ENCODE data around the gene SHC4.
"Not testable (repeated sequence)": the region's sequence is repeated elsewhere in the genome, so short reads cannot be mapped to it uniquely, and the experiment has no call there.

The SHC4 gene

DNA sequence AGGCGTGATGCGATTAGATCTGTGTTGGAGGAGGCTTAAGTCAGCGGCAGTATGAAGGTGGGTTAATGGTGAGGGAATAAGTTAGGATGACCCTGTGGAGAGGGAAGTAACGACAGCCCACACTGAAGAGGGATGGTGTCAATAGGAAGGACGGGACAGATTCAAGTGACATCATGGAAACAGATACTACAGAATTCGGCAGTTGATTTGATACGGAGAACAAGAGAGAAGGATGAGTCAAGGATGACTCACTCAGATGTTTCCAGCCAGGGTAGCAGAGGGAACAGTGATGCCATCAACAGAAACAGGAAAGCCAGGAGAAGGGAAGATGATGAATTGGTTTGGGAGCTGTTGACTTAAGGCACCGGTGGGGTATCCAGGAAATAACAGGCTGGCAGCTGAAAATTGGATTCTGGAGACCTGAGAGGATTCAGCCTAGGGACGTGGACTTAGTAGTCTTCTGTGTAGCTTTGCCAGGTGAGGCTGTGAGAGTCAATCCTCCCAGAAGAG is 38.0 kb downstream of the SHC4 start:
- intact Hi-C loops (cut with micrococcal nuclease) = no loop called here
- no peak overlapping the region for H3K4me3 Mint-ChIP-seq

DNA sequence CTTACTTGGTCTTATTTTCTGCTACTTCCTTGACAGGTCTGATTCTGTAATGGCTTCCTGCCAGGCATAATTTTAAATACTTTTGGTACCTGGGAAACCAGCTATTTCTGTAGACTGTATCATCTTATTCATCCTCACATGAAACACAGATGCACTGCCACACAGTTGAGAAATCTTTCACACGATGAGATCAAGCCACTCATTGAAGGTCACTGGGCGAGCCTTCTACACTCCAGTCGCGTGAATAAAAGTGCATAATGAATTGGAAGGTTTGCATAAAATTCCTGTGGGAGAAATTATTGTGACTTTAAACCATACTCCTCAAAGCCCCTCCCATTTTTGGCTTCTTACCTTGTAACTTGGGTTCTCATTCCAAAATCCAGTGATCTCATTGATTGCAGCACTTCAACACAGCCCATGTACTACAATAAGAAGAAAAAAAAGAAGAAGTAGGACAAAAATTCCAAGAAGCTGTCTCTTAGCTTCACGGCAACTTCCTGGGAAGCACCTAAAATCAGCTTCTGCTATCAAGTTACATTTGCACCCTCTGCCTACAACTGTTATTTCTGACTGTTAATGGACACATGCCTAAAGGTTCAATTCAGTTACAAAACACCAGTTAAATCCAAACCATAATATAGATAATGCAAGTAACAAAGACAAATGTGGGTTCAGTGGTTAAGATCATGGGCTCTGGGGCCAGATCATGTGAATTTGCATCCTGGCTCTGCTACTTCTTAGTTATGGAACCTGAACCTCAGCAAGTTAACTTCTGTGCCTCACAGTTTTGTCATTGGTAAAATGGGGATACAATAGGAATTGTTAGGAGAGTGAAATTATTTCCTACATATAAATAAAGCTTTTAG is 39.0 kb downstream of the SHC4 start:
- H3K27me3 Mint-ChIP-seq = no peaks in the 10 kb centered on the region
- no peak overlapping the region for H3K4me3 Mint-ChIP-seq
- intact Hi-C loops (cut with micrococcal nuclease) = no loop called here
- H3K4me1 Mint-ChIP-seq (ENCODE audit: low read depth) = no peaks in the 10 kb centered on the region
- H3K27ac Mint-ChIP-seq = no peak overlapping the region
- no peaks in the 10 kb centered on the region for H3K9me3 Mint-ChIP-seq
- no peaks in the 10 kb centered on the region for H3K36me3 Mint-ChIP-seq (ENCODE audit: low read depth)

More for the DNA sequence above, 38.0 kb downstream of the SHC4 start:
- Mint-ChIP-seq H3K27me3 (no peaks in the 10 kb centered on the region), H3K9me3 (no peaks in the 10 kb centered on the region), H3K27ac (no peak overlapping the region), H3K36me3 (ENCODE audit: low read depth) (no peaks in the 10 kb centered on the region), H3K4me1 (ENCODE audit: low read depth) (no peaks in the 10 kb centered on the region)

DNA sequence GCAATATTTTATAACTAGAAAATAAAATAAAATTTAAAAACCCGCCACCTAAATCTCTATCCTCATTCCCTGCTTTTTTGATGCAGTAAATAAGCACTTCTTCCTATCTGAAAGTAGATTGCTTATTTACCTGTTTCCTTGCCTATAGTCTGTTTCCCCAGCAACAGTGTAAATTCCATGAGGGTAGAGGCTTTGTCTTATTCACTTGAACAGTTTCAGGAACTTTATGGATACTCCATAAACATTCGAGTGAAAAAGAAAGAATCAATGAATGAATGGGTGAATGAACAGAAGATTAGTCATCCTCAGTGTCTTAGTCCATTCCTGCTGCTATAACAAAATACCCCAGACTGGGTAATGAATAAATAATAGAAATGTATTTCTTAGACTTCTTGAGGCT is 41.7 kb downstream of the SHC4 start:
- intact Hi-C loops (cut with micrococcal nuclease) = no loop called here
- H3K9me3 Mint-ChIP-seq = no peaks in the 10 kb centered on the region
- no peak overlapping the region for H3K4me3 Mint-ChIP-seq
- no peaks in the 10 kb centered on the region for H3K4me1 Mint-ChIP-seq (ENCODE audit: low read depth)
- H3K27ac Mint-ChIP-seq = no peak overlapping the region
- H3K36me3 Mint-ChIP-seq (ENCODE audit: low read depth) = no peaks in the 10 kb centered on the region
- H3K27me3 Mint-ChIP-seq = peaks cover under 1% of the 10 kb centered on the region

DNA sequence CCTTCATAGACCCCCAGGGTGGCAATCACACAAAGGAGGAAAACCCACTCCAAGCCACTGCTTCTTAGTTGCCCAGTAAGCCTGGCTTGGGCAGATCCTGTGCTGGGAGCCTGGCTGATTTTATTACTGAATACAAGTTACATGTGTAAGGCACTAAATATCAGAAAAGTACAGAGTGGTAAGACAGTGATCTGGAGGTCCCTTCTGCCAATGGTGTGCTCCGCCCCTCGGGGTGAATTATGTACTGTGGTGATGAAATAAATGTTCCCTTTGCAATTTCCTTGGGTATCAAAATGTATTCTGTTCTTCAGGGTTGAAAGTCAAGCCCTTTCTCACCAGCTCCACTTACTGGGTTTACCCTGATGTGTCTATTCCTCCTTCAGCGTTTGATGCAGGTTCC is 47.0 kb downstream of the SHC4 start:
- intact Hi-C loops (cut with micrococcal nuclease) = no loop called here
- no peak overlapping the region for H3K4me3 Mint-ChIP-seq
- H3K36me3 Mint-ChIP-seq (ENCODE audit: low read depth) = no peaks in the 10 kb centered on the region
- H3K4me1 Mint-ChIP-seq (ENCODE audit: low read depth) = no peaks in the 10 kb centered on the region
- H3K9me3 Mint-ChIP-seq = no peaks in the 10 kb centered on the region
- H3K27me3 Mint-ChIP-seq = peaks cover 1% of the 10 kb centered on the region
- H3K27ac Mint-ChIP-seq = no peak overlapping the region

DNA sequence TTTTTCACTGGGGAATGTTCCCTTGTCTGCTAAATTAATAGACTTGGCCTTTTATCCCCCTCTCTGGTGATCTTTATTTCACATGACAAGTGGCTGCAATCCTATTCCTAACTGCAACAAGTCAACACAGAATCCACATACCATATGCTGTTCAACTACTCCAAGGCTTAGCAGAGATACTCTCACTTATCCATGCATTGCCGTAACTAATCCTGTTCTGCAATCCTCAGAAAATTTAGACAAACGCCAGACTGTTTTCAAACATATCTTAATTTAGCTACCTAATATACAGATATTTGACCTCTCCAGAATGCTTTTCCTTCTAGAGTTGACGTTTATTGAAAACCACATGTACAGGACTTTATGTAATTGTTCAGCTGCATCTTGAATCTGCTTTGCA is 47.9 kb downstream of the SHC4 start:
- H3K4me1 Mint-ChIP-seq (ENCODE audit: low read depth) = no peaks in the 10 kb centered on the region
- peaks cover 3% of the 10 kb centered on the region for H3K27me3 Mint-ChIP-seq
- intact Hi-C loops (cut with micrococcal nuclease) = no loop called here
- peaks cover under 1% of the 10 kb centered on the region for H3K9me3 Mint-ChIP-seq
- no peak overlapping the region for H3K27ac Mint-ChIP-seq
- H3K36me3 Mint-ChIP-seq (ENCODE audit: low read depth) = no peaks in the 10 kb centered on the region
- H3K4me3 Mint-ChIP-seq = no peak overlapping the region

DNA sequence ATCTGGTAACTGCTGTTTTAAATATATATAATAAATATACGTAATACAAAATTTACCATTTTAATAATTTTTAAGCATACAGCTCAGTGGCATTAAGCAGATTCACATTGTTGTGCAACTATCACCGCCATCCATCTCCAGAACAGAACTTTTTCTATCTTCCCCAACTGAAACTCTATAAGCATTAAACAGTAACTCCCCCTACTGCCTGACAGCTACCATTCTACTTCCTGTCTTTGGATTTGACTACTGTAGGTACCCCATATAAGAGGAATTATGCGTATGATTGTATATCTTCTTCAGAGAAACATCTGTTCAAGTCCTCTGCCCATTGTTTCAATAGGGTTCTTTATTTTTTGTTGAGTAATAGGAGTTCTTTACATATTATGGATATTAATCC is 49.0 kb downstream of the SHC4 start:
- Mint-ChIP-seq H3K27ac (no peak overlapping the region), H3K4me1 (ENCODE audit: low read depth) (no peaks in the 10 kb centered on the region), H3K4me3 (no peak overlapping the region), H3K36me3 (ENCODE audit: low read depth) (no peaks in the 10 kb centered on the region), H3K27me3 (peaks cover 5% of the 10 kb centered on the region), H3K9me3 (peaks cover 9% of the 10 kb centered on the region)
- intact Hi-C loops (cut with micrococcal nuclease) = no loop called here

- Mint-ChIP-seq H3K4me3 (no peak overlapping the region), H3K9me3 (peaks cover 9% of the 10 kb centered on the region), H3K27me3 (peaks cover 8% of the 10 kb centered on the region), H3K4me1 (ENCODE audit: low read depth) (no peaks in the 10 kb centered on the region), H3K36me3 (ENCODE audit: low read depth) (no peaks in the 10 kb centered on the region), H3K27ac (no peak overlapping the region)
- intact Hi-C loops (cut with micrococcal nuclease) = no loop called here
Observed at GRCh38 chr15:48913141-48913540, 50.6 kb downstream of the SHC4 start.

DNA sequence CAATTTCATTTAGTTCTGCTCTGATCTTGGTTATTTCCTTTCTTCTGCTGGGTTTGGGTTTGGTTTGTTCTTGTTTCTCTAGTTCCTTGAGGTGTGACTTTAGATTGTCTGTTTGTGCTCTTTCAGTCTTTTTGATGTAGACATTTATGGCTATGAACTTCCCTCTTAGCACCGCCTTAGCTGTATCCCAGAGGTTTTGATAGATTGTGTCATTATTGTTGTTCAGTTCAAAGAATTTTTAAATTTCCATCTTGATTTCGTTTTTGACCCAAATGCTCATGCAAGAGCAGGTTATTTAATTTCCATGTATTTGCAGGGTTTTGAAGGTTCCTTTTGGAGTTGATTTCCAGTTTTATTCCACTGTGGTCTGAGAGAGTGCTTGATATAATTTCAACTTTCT is 53.2 kb downstream of the SHC4 start:
- H3K4me1 Mint-ChIP-seq (ENCODE audit: low read depth); H3K27me3 Mint-ChIP-seq; H3K4me3 Mint-ChIP-seq; intact Hi-C loops (cut with micrococcal nuclease); H3K27ac Mint-ChIP-seq; H3K9me3 Mint-ChIP-seq; H3K36me3 Mint-ChIP-seq (ENCODE audit: low read depth): not testable (repeated sequence)

DNA sequence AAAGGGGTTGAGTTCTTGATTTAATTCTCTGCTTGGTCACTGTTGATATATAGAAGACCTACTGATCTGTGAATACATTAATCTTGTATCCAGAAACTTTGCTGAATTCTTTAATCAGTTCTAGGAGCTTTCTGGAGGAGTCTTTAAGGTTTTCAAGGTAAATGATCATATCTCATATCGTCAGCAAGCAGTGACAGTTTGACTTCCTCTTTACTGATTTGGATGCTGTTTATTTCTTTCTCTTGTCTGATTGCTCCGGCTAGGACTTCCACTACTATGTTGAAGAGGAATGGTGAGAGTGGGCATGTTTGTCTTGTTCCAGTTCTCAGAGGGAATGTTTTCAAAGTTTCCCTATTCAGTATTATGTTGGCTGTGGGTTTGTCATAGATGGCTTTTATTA is 54.4 kb downstream of the SHC4 start:
- H3K9me3 Mint-ChIP-seq; H3K4me1 Mint-ChIP-seq (ENCODE audit: low read depth); H3K27me3 Mint-ChIP-seq; H3K36me3 Mint-ChIP-seq (ENCODE audit: low read depth); intact Hi-C loops (cut with micrococcal nuclease); H3K4me3 Mint-ChIP-seq; H3K27ac Mint-ChIP-seq: not testable (repeated sequence)

GRCh38 chr15:48905847-48906246 is 57.9 kb downstream of the SHC4 start:
- H3K4me1 Mint-ChIP-seq (ENCODE audit: low read depth) = no peaks in the 10 kb centered on the region
- intact Hi-C loops (cut with micrococcal nuclease) = no loop called here
- H3K9me3 Mint-ChIP-seq = peaks cover 9% of the 10 kb centered on the region
- H3K27me3 Mint-ChIP-seq = peaks cover 5% of the 10 kb centered on the region
- H3K4me3 Mint-ChIP-seq = no peak overlapping the region
- H3K36me3 Mint-ChIP-seq (ENCODE audit: low read depth) = no peaks in the 10 kb centered on the region
- H3K27ac Mint-ChIP-seq = no peak overlapping the region

DNA sequence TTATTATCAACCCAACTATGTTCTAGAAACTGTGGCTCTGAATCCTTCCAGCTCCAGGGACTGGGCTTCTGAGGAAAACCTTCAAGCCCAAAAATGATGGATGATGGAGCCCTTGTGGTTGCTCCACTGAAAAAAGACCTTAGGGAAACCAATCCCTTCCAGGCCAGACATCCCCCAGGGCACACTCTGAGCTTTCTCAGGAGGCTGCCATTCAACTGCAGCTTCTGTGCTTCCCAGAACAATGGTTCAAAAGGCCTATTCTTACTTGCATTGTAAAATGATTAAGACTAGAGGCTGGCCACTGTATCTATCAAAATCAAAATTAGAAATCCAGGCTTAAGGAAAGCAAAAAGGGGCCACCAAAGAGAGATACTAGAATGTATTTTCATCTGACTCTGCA is 58.5 kb downstream of the SHC4 start:
- peaks cover 3% of the 10 kb centered on the region for H3K27me3 Mint-ChIP-seq
- no peaks in the 10 kb centered on the region for H3K36me3 Mint-ChIP-seq (ENCODE audit: low read depth)
- peaks cover 2% of the 10 kb centered on the region for H3K9me3 Mint-ChIP-seq
- no peak overlapping the region for H3K4me3 Mint-ChIP-seq
- no peaks in the 10 kb centered on the region for H3K4me1 Mint-ChIP-seq (ENCODE audit: low read depth)
- intact Hi-C loops (cut with micrococcal nuclease) = no loop called here
- no peak overlapping the region for H3K27ac Mint-ChIP-seq

DNA sequence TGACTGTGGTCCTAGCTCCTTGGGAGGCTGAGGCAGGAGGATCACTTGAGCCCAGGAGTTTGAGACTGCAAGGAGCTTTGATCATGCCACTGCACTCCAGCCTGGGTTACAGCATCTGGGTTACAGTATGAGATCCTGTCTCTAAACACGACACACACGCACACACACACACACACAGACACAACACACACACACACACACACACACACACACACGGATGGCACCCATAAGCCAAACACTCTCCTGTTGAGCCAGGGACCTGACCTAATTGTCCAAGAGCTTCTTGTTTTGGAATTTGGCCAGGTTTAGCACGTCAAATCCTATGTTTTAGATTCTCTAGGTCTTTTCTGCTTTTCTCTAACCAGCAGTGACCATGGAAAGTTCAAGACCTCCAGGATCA is 59.0 kb downstream of the SHC4 start:
- H3K9me3 Mint-ChIP-seq = no peaks in the 10 kb centered on the region
- H3K27ac Mint-ChIP-seq = no peak overlapping the region
- peaks cover 3% of the 10 kb centered on the region for H3K27me3 Mint-ChIP-seq
- intact Hi-C loops (cut with micrococcal nuclease) = no loop called here
- no peak overlapping the region for H3K4me3 Mint-ChIP-seq
- no peaks in the 10 kb centered on the region for H3K4me1 Mint-ChIP-seq (ENCODE audit: low read depth)
- no peaks in the 10 kb centered on the region for H3K36me3 Mint-ChIP-seq (ENCODE audit: low read depth)

GRCh38 chr15:48899793-48900192 is 63.9 kb downstream of the SHC4 start:
- no peaks in the 10 kb centered on the region for H3K36me3 Mint-ChIP-seq (ENCODE audit: low read depth)
- H3K27me3 Mint-ChIP-seq = peaks cover 7% of the 10 kb centered on the region
- H3K4me1 Mint-ChIP-seq (ENCODE audit: low read depth) = no peaks in the 10 kb centered on the region
- no peak overlapping the region for H3K27ac Mint-ChIP-seq
- no peaks in the 10 kb centered on the region for H3K9me3 Mint-ChIP-seq
- H3K4me3 Mint-ChIP-seq = no peak overlapping the region
- intact Hi-C loops (cut with micrococcal nuclease) = no loop called here

DNA sequence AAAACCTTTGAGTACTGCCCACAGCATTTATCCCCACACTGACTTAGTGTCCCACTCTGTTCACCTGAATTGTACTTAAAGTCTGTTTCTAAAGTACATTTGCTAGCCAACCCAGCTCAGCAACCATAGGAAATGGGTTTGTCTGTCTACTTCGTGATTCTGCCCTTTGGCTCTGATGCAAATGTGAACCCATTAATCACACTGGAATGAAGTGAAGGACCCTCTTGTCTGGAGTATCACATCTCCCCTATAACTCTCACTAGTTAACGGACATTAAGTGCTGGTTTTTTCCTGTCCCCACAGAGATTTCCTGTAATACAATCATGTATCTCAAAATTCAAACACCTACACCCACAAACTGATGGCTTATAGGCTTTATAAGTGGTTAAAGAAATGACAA is 65.3 kb downstream of the SHC4 start:
- no peak overlapping the region for H3K4me3 Mint-ChIP-seq
- intact Hi-C loops (cut with micrococcal nuclease) = no loop called here

DNA sequence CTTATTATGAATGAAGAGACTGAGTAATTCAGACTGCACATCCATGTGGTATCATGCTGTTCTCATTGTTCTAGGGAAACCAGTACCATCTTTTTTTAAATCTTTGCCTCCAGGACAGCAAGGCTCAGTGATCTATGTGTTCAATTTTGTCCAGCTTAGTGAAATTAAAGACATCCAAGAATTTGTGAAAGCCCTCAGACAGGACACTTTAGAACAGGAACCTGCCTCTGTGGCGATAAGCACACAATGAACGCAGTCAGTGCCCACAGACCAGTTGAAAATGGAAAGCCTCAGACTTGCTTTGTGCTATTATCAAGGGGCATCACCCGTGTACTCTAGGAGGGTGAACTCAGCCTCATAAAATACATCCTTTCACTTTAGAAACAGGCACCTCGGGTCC is 65.7 kb downstream of the SHC4 start:
- no peaks in the 10 kb centered on the region for H3K4me1 Mint-ChIP-seq (ENCODE audit: low read depth)
- H3K27me3 Mint-ChIP-seq = peaks cover 7% of the 10 kb centered on the region
- no peaks in the 10 kb centered on the region for H3K9me3 Mint-ChIP-seq
- intact Hi-C loops (cut with micrococcal nuclease) = no loop called here
- H3K36me3 Mint-ChIP-seq (ENCODE audit: low read depth) = no peaks in the 10 kb centered on the region
- no peak overlapping the region for H3K4me3 Mint-ChIP-seq
- H3K27ac Mint-ChIP-seq = no peak overlapping the region

More for the DNA sequence above, 65.3 kb downstream of the SHC4 start:
- H3K9me3 Mint-ChIP-seq = no peaks in the 10 kb centered on the region
- no peaks in the 10 kb centered on the region for H3K36me3 Mint-ChIP-seq (ENCODE audit: low read depth)
- peaks cover 7% of the 10 kb centered on the region for H3K27me3 Mint-ChIP-seq
- no peaks in the 10 kb centered on the region for H3K4me1 Mint-ChIP-seq (ENCODE audit: low read depth)
- no peak overlapping the region for H3K27ac Mint-ChIP-seq

Data from dendritic cell treated with granulocyte-macrophage colony-stimulating factor and Interleukin-4, amounts not matched to agents 40 ng/mL and 50 ng/mL, for 4 days (primary cell).